Skeletal muscle tissue (tissue), 4 donors: ENCODE data around the gene AKAP6. TPM values are rescaled to one million over a fixed set of nuclear protein-coding genes. Genes with fewer than 3 reads are reported as not detected.

Experiments
- H3K27ac ChIP-seq: one replicate; pipeline ENCODE4 v1.7.0; 2013; ENCODE audit warnings: mild to moderate bottlenecking, low read depth, low read length, inconsistent platforms
- H3K27me3 ChIP-seq, 3 donors: one replicate each; pipeline ENCODE4 v1.7.0; 2013; ENCODE audit warnings: low read length in 3 of 3; ENCODE audit not compliant: control insufficient read depth in 3 of 3, insufficient read depth in 3 of 3
- H3K36me3 ChIP-seq, 3 donors: one replicate each; pipeline ENCODE4 v1.7.0; 2013; ENCODE audit warnings: low read length in 3 of 3; ENCODE audit not compliant: control insufficient read depth in 3 of 3, insufficient read depth in 3 of 3
- H3K4me1 ChIP-seq, 3 donors: one replicate each; pipeline ENCODE4 v1.7.0; 2013; ENCODE audit warnings: low read length in 3 of 3, mild to moderate bottlenecking in 3 of 3; ENCODE audit not compliant: control insufficient read depth in 3 of 3, insufficient read depth in 3 of 3
- H3K4me3 ChIP-seq, 3 donors: one replicate each; pipeline ENCODE4 v1.7.0; 2013; ENCODE audit warnings: low read length in 3 of 3
- H3K9ac ChIP-seq, 3 donors: one replicate each; pipeline ENCODE4 v1.7.0; 2013; ENCODE audit warnings: low read length in 3 of 3, mild to moderate bottlenecking in 3 of 3, moderate library complexity in 2 of 3, low read depth in 1 of 3
- H3K9me3 ChIP-seq, 3 donors: one replicate each; pipeline ENCODE4 v1.7.0; 2013; ENCODE audit warnings: low read length in 3 of 3; ENCODE audit not compliant: control insufficient read depth in 3 of 3
- total RNA-seq: library from RNA; depleted of rRNA; stranded (reverse); fragments of >200 nt; gene quantifications from one replicate; pipeline ENCODE4 v1.2.3, GENCODE V29; 2014
- donor health status: Osteomylitis.

The AKAP6 gene
- total RNA-seq, 1 donor from 2014 or later = 102 TPM

DNA sequence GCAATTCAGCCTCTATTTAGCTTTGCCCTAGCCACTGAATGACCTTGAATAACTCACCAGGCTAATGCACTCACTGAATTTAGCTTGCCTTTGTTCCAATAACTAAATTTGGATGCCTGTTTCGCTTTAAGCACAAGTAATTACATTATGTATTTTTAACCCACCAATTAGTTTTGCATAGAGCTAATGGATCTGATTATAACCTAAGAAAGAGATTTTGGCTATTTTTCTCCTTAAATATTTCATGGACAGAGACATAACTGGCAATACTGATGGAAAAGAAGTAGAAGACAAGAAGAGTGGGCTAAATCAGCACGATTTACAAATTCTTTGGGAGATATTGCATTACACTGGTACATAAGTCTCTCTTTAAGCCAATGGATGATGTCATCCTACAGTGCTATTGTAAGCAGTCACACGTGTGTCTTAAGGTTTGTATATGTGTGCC, 85.7 kb downstream of the AKAP6 start:
- no peaks in the 10 kb centered on the region for H3K27me3 ChIP-seq

DNA sequence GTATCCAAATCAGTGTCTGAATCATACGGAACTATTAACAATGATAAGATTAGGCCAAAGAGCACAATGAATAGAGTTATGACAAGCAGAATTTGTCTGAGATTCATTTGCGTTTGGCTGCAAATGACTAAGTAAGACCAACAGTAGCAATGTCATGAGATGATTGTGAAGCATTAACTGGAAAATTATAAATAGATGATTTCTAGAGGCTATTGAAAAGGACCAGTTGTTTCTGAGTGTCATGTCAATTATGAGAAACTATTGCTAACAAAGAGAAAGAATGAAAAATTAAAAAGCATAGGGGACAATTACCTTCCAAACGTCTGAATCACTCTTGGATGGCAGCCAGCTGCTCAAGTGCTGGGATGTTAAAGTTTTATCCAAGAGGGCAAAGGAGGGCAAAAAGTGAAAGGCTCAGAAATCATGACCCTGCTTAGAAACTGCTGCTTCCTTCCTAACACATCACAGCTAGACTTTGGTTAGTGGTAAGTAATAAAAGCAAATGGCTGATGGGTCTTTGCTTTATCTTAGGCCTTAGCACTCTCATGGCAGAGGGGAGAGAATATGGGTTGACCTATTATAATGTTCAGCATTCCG, 89.0 kb downstream of the AKAP6 start:
- Histone ChIP-seq H3K9ac (no peak overlapping the region), H3K27me3 (no peaks in the 10 kb centered on the region), H3K27ac (no peak overlapping the region)

More for the DNA sequence above, 85.7 kb downstream of the AKAP6 start:
- H3K36me3 ChIP-seq = no peaks in the 10 kb centered on the region
- H3K4me3 ChIP-seq = no peak overlapping the region
- no peaks in the 10 kb centered on the region for H3K9me3 ChIP-seq
- peaks cover 0 to 9% (median 0%) of the 10 kb centered on the region in 3 donors for H3K4me1 ChIP-seq
- H3K9ac ChIP-seq = no peak overlapping the region
- H3K27ac ChIP-seq = no peak overlapping the region

DNA sequence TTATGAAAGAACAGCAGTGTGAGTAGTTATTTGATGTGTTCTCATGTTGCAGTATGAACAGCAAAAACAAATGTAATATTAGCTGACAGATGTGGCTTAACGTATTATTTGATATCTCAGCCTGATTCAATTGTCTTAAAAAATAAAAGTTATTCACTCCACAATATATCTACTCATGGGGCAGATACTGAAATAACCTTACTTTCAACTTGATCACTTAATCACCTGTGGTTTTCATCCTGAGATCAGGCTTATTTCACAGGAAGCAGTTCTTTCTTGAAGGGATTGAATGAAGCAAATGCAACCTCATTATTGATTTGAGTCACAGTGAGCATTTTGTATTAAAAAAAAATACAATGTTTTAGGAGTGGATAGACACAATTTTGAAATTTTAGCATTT, 90.3 kb downstream of the AKAP6 start:
- H3K36me3 ChIP-seq = no peaks in the 10 kb centered on the region
- H3K9me3 ChIP-seq = no peaks in the 10 kb centered on the region
- H3K9ac ChIP-seq = no peak overlapping the region
- no peaks in the 10 kb centered on the region for H3K27me3 ChIP-seq
- H3K4me3 ChIP-seq = no peak overlapping the region
- no peak overlapping the region for H3K27ac ChIP-seq
- peaks cover 0 to 9% (median 0%) of the 10 kb centered on the region in 3 donors for H3K4me1 ChIP-seq

More for the DNA sequence above, 89.0 kb downstream of the AKAP6 start:
- Histone ChIP-seq H3K36me3 (no peaks in the 10 kb centered on the region), H3K9me3 (no peaks in the 10 kb centered on the region), H3K4me1 (peaks cover 0 to 9% (median 0%) of the 10 kb centered on the region in 3 donors), H3K4me3 (no peak overlapping the region)

DNA sequence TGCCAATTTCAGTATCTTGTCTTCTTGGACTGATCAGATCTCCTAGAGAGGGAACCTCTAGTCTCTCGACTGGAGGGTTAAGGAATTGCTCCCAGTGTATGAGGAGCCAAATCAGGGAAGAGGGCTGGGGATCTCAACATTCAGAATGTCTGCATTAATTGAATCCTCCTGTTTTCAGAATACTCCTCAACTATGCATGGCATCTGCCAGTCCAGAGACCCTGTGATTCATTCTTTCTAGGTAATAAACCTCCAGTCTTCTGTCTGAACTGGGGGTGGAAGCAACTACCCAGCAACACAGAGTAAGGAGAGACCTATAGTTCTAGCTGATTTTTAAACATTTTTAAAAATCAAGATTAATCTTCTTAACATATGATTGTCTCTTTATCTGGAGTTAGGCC, 92.7 kb downstream of the AKAP6 start:
- Histone ChIP-seq H3K9me3 (no peaks in the 10 kb centered on the region), H3K36me3 (no peaks in the 10 kb centered on the region), H3K4me1 (peaks cover 0 to 8% (median 0%) of the 10 kb centered on the region in 3 donors), H3K27ac (no peak overlapping the region), H3K27me3 (no peaks in the 10 kb centered on the region), H3K4me3 (no peak overlapping the region), H3K9ac (no peak overlapping the region)

DNA sequence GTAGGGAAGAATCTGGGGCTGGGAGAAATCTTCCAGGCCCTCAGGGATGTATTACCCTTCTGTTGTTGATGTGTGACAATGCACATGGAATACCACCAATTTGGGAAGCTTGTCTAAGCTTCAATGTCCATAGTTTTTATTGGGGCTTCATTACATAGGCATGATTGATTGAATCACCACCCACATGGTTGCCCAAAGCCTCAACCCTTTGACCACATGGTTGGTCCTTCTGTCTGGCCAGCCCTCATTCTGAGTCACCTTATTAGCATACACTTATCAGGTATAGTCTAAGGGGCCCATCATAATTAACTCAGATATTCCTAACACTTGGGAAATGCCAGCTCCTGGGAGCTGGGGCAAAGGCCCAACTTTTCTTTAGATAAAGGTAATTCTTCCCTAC, 93.3 kb downstream of the AKAP6 start:
- Histone ChIP-seq H3K27ac (no peak overlapping the region), H3K4me1 (peaks cover 0 to 6% (median 0%) of the 10 kb centered on the region in 3 donors), H3K27me3 (no peaks in the 10 kb centered on the region), H3K36me3 (no peaks in the 10 kb centered on the region), H3K9ac (no peak overlapping the region), H3K4me3 (no peak overlapping the region), H3K9me3 (no peaks in the 10 kb centered on the region)

DNA sequence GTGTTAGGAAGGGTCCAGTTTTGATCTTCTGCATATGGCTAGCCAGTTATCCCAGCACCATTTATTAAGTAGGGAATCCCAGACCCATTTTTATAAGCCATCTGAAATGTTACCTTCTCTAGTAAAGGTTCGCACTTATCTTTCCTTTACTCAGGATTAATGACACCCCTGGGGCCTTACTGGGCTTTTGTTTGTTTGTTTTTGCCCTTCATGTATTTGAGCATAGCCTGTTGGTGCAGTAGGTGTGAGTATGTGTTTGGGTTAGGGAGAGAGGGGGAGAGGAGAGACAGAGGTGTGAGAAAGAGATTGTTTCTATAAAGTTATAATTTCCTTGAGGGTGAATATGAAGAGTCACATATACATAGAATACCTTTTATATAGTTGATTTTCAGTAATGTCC, 96.9 kb downstream of the AKAP6 start:
- H3K27ac ChIP-seq = no peak overlapping the region
- H3K27me3 ChIP-seq = no peaks in the 10 kb centered on the region
- no peak overlapping the region for H3K9ac ChIP-seq

DNA sequence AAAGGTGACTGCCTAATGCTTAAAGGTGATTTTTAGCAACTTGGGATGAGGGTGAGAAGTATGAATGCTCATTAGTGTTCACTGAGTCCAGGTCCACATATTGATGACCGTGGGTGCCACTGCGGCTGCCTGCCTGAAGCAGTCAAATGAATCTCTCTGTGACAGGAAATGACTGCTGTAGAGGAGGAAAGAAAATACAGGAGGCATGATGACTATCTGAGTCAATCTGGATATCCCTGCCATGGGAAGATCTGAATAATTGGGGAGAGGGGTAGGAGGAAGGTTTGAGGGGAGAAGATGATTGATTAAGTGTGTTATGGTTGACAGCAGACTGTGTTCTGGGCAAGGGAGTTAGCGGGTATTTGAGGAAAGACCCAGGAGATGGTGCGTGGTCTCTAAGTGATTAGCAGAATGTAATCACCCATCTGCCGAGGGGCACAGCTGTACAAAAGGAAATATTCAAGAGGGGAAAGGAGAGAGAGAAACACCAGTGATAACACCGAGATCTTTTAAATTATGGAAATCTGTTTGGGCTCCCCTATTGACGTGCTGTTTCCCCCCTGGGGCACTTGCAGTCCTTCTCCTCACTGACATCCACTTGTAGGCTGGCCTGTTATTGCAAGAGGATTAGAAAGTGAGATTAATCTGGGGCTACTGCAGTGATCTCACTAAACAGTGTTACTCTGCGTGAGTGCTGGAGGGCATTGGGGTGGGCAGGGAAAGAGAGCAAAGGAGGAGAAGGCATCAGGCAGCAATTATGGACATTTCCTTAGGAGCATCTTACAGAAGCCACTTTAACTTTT, 97.7 kb downstream of the AKAP6 start:
- Histone ChIP-seq H3K4me1 (no peaks in the 10 kb centered on the region), H3K9ac (no peak overlapping the region), H3K27me3 (no peaks in the 10 kb centered on the region), H3K4me3 (no peak overlapping the region), H3K9me3 (no peaks in the 10 kb centered on the region), H3K27ac (no peak overlapping the region), H3K36me3 (no peaks in the 10 kb centered on the region)

More for the DNA sequence above, 96.9 kb downstream of the AKAP6 start:
- H3K36me3 ChIP-seq = no peaks in the 10 kb centered on the region
- no peaks in the 10 kb centered on the region for H3K4me1 ChIP-seq
- H3K4me3 ChIP-seq = no peak overlapping the region
- no peaks in the 10 kb centered on the region for H3K9me3 ChIP-seq

DNA sequence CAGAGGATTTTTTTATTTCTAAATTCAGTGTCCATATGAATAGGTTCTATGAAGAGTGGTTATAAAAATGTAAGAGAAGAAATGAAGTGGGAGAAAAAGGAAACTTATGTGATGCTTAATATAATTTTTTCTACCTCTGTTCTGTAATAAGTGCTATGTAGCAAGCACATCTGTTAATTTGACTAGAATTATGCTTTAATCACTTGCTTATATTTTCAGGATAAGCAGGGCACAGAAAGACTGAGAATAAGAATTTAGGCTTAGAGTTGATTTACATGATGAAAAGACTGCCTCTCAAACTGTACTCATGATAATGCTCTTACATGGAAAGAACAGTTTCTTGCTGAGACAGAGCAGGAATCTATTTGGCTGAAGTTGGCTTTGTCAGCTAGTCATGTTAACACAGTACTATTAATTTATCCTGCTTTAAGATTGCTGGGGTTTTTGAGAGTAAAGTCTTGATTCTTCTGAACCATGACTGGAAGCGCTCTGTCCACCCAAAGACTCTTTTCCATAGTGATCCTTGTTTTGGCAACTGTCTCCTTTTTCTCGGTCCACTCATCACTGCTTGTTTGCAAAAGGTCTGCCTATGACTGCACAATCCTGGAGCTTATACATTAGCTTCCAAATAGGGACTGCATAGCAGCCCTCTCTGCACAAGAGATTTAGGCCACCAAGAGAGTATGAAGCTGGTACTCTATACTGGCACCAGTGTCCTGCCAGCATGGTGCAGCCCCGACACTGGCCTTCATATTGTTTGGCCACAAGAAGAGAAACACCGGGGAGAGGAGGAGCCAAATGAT, 98.8 kb downstream of the AKAP6 start:
- Histone ChIP-seq H3K36me3 (no peaks in the 10 kb centered on the region), H3K9ac (no peak overlapping the region), H3K4me1 (no peaks in the 10 kb centered on the region), H3K27me3 (no peaks in the 10 kb centered on the region), H3K4me3 (no peak overlapping the region), H3K27ac (no peak overlapping the region), H3K9me3 (no peaks in the 10 kb centered on the region)

DNA sequence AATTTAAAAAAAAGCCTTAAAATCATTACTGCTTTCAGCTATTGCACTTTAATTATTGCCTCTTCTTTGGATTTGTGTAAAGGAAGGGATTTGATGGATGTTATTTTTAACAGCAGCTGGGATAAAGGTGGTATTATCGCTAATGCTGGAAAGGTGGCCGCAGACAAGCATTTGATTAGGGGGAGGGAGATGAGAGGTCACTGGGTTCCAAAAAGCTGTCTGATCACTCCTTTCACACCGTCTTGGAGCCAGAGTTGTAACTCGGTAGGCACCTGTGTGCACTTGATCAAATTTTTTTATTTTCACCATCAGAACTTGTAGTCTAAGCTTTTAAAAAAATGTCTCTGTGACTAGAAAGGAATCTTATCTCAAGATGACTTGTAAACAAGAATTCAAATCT, 99.8 kb downstream of the AKAP6 start:
- Histone ChIP-seq H3K27ac (no peak overlapping the region), H3K9me3 (no peaks in the 10 kb centered on the region), H3K9ac (no peak overlapping the region), H3K4me1 (no peaks in the 10 kb centered on the region), H3K27me3 (no peaks in the 10 kb centered on the region), H3K36me3 (no peaks in the 10 kb centered on the region), H3K4me3 (no peak overlapping the region)

DNA sequence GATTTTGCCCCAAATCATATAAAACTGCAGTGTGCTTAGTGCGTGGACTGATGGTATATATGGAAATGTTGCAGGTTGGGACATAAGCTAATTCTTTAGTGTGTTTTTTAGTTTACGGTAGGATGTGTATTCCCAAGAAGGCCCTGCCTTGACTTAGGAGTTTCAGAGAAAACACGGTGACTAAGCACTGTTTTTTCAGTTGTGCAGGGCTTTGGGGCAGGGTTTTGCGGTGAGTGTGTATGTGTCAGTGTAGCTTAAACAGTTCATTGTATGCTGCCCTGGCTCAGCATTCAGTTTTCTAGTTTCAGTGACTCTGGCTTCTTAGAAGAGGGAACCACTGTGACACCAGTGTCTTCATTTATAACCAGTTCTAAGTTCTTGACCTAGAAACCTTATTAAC, 101.2 kb downstream of the AKAP6 start:
- Histone ChIP-seq H3K36me3 (no peaks in the 10 kb centered on the region), H3K4me1 (no peaks in the 10 kb centered on the region), H3K9ac (no peak overlapping the region), H3K27me3 (no peaks in the 10 kb centered on the region), H3K9me3 (no peaks in the 10 kb centered on the region), H3K4me3 (no peak overlapping the region), H3K27ac (no peak overlapping the region)
